Measurements from ENCODE around the gene DNAJC22.

- TF ChIP-seq CTCF (IDR thresholded peaks at IDR 0.05) (no peak), POLR2A (IDR thresholded peaks at IDR 0.05) (no peak), POLR2AphosphoS5 (IDR thresholded peaks at IDR 0.05) (no peak), EP300 (IDR thresholded peaks at IDR 0.05) (no peak)
Measured at GRCh38 chr12:49330631-49331379, 15.9 kb upstream of the DNAJC22 start.
